Erythroblast (primary cell): ENCODE data around the gene CDK5RAP2.

ENCODE experiments used
- GATA1 ChIP-seq: IDR thresholded peaks from 2 replicates; pipeline ENCODE4 v1.6.1; 2011; ENCODE audit warnings: low read depth, mild to moderate bottlenecking, control low read depth, low read length, moderate library complexity
- POLR2A ChIP-seq: IDR thresholded peaks from 2 replicates; pipeline ENCODE4 v1.6.1; 2011; ENCODE audit warnings: mild to moderate bottlenecking, low read length

DNA sequence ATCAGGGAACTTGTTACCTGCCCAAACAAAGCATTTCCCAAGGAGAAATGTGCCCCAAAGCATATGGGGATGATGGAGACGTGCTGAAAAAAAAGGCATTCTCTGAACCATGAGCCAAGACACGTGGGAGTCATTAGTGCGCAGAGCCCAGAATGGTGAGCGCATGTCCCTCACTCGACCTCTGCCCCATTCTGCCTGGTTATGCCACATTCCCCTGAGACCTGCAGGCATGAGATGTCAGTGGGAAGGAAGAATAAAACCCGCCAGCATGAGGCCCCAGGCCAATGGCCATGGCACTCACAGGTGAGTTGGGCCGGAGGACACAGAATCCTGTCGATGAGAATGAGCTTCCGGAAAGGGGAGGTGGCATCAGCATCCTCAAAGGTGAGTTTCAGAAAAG lies 228.9 kb downstream of the CDK5RAP2 start:
- TF ChIP-seq POLR2A (no peak), GATA1 (no peak)
